ENCODE results near the gene BMPR1A.

DNA sequence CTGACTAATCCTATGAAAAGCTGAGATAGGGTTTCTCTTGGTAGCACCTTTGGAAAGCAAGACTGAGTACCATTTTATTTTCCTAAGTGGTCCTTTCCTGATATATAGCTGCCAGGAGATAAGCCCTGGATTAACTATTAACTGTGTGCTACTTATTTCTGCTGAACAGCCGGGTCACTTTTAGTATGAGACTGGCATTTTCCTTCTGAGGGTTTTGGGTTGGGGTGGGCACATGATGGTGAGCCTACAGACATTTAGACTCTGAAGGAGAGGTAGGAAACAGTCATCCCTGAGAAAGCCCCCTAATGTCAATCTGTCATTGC is 29.8 kb upstream of the BMPR1A start:
- TF ChIP-seq, protein P1, sequence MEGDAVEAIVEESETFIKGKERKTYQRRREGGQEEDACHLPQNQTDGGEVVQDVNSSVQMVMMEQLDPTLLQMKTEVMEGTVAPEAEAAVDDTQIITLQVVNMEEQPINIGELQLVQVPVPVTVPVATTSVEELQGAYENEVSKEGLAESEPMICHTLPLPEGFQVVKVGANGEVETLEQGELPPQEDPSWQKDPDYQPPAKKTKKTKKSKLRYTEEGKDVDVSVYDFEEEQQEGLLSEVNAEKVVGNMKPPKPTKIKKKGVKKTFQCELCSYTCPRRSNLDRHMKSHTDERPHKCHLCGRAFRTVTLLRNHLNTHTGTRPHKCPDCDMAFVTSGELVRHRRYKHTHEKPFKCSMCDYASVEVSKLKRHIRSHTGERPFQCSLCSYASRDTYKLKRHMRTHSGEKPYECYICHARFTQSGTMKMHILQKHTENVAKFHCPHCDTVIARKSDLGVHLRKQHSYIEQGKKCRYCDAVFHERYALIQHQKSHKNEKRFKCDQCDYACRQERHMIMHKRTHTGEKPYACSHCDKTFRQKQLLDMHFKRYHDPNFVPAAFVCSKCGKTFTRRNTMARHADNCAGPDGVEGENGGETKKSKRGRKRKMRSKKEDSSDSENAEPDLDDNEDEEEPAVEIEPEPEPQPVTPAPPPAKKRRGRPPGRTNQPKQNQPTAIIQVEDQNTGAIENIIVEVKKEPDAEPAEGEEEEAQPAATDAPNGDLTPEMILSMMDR (IDR thresholded peaks at IDR 0.05) = no peak
- no peak for TF ChIP-seq POLR2AphosphoS5 (IDR thresholded peaks at IDR 0.05)
